Gastrocnemius medialis (tissue), 4 donors: Measurements from ENCODE around the gene KLHDC10. TPM values are rescaled to one million over a fixed set of nuclear protein-coding genes. Genes with fewer than 3 reads are reported as not detected.

Source experiments
- ATAC-seq, 2 donors: fragments of 150-250 bp; one replicate each; pipeline ENCODE4 v1.9.1; 2016
- DNase-seq, 2 donors: peaks; one replicate each; pipeline ENCODE4 v3.0.0-alpha.2; 2019
- H3K27ac ChIP-seq, 4 donors: fragments of 200-600 bp; sonication (generic); 1 replicate in 1 of 4; 2 replicates in 3 of 4; pipeline ENCODE4 v1.5.1; 2016 to 2018; ENCODE audit warnings: mild to moderate bottlenecking in 2 of 4, moderate library complexity in 1 of 4
- H3K27me3 ChIP-seq, 3 donors: fragments of 200-600 bp; sonication (generic) in 2 of 3; 1 replicate in 1 of 3; 2 replicates in 2 of 3; pipeline versions ENCODE4 v1.5.1 to v1.6.0; 2016 to 2019; ENCODE audit warnings: mild to moderate bottlenecking in 1 of 3, moderate library complexity in 1 of 3
- H3K36me3 ChIP-seq, 2 donors: fragments of 200-600 bp; sonication (generic) in 1 of 2; one replicate each; pipeline ENCODE4 v1.5.1; 2017 to 2018
- H3K4me1 ChIP-seq, 2 donors: fragments of 200-600 bp; sonication (generic) in 1 of 2; one replicate each; pipeline ENCODE4 v1.5.1; 2016 to 2017; ENCODE audit warnings: mild to moderate bottlenecking in 2 of 2
- H3K4me3 ChIP-seq, 4 donors: fragments of 200-600 bp; sonication (generic) in 3 of 4; 1 replicate in 1 of 4; 2 replicates in 3 of 4; pipeline ENCODE4 v1.5.1; 2016 to 2019; ENCODE audit warnings: mild to moderate bottlenecking in 2 of 4
- H3K9me3 ChIP-seq, 3 donors: fragments of 200-600 bp; sonication (generic) in 2 of 3; 1 replicate in 1 of 3; 2 replicates in 2 of 3; pipeline ENCODE4 v1.5.1; 2016 to 2019
- POLR2A ChIP-seq, 2 donors: fragments of 450-650 bp; IDR thresholded peaks; one replicate each; pipeline ENCODE4 v1.6.1; 2017; ENCODE audit warnings: antibody characterized with exemption in 2 of 2, mild to moderate bottlenecking in 2 of 2, moderate library complexity in 2 of 2
- in situ Hi-C, 4 donors: fragments of 200-750 bp; cut with MboI; loops; one replicate each; pipeline versions ENCODE4 v1.15.0 to v1.8.0; 2017; ENCODE audit warnings: low sequenced_read_pairs in 4 of 4
- intact Hi-C: fragments of 100-400 bp; cut with DNase I; formaldehyde crosslinking; loops from one replicate; pipeline ENCODE4 v1.15.1; 2023; ENCODE audit warnings: low total_unique reads
- total RNA-seq, 4 donors: library from RNA; depleted of rRNA; stranded (reverse); fragments of >200 nt; gene quantifications; one replicate each; pipeline versions ENCODE4 v1.1.0 to v1.2.3, GENCODE V29; 2016
- TF ChIP-seq, protein P1 (sequence below), 5 experiments: fragments of 450-650 bp in 3 of 5; fragments of 200-600 bp in 2 of 5; sonication (generic) in 2 of 5; IDR thresholded peaks in 4 of 5; conservative IDR thresholded peaks in 1 of 5; 1 replicate in 4 of 5; 2 replicates in 1 of 5; pipeline ENCODE4 v1.5.1; 2016 to 2019; ENCODE audit warnings: antibody characterized with exemption in 5 of 5, mild to moderate bottlenecking in 3 of 5, moderate library complexity in 3 of 5

Gene KLHDC10
- total RNA-seq, 4 donors from 2014 or later: 27.6 to 46.0 (median 34.5) TPM

GRCh38 chr7:130095812-130096211 is 25.5 kb downstream of the KLHDC10 start:
- H3K4me3 ChIP-seq: no peak overlapping the region
- ATAC-seq (no peak), DNase-seq (no peak)
- TF ChIP-seq POLR2A (IDR thresholded peaks at IDR 0.05): no peak
- TF ChIP-seq, protein P1, sequence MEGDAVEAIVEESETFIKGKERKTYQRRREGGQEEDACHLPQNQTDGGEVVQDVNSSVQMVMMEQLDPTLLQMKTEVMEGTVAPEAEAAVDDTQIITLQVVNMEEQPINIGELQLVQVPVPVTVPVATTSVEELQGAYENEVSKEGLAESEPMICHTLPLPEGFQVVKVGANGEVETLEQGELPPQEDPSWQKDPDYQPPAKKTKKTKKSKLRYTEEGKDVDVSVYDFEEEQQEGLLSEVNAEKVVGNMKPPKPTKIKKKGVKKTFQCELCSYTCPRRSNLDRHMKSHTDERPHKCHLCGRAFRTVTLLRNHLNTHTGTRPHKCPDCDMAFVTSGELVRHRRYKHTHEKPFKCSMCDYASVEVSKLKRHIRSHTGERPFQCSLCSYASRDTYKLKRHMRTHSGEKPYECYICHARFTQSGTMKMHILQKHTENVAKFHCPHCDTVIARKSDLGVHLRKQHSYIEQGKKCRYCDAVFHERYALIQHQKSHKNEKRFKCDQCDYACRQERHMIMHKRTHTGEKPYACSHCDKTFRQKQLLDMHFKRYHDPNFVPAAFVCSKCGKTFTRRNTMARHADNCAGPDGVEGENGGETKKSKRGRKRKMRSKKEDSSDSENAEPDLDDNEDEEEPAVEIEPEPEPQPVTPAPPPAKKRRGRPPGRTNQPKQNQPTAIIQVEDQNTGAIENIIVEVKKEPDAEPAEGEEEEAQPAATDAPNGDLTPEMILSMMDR (IDR thresholded peaks at IDR 0.05 in 4 of 5, conservative IDR thresholded peaks at IDR 0.05 in 1 of 5): no peak
- H3K4me1 ChIP-seq: peaks cover 3 to 15% of the 10 kb centered on the region in 2 donors
- in situ Hi-C loops (no loop called here), intact Hi-C loops (no loop called here)
- no peak overlapping the region for H3K27ac ChIP-seq
- H3K27me3 ChIP-seq: no peaks in the 10 kb centered on the region
- H3K9me3 ChIP-seq: no peaks in the 10 kb centered on the region
- no peaks in the 10 kb centered on the region for H3K36me3 ChIP-seq

GRCh38 chr7:130096243-130096827 is 26.0 kb downstream of the KLHDC10 start:
- Histone ChIP-seq H3K27ac (no peak overlapping the region), H3K36me3 (no peaks in the 10 kb centered on the region), H3K4me3 (no peak overlapping the region), H3K4me1 (peaks cover 3 to 20% of the 10 kb centered on the region in 2 donors), H3K9me3 (no peaks in the 10 kb centered on the region), H3K27me3 (no peaks in the 10 kb centered on the region)
- in situ Hi-C loops: no loop called here
- no peak for DNase-seq
- TF ChIP-seq, protein P1 (IDR thresholded peaks at IDR 0.05 in 4 of 5, conservative IDR thresholded peaks at IDR 0.05 in 1 of 5): no peak
- TF ChIP-seq POLR2A (IDR thresholded peaks at IDR 0.05): no peak
- intact Hi-C loops: no loop called here
- ATAC-seq: no peak

DNA sequence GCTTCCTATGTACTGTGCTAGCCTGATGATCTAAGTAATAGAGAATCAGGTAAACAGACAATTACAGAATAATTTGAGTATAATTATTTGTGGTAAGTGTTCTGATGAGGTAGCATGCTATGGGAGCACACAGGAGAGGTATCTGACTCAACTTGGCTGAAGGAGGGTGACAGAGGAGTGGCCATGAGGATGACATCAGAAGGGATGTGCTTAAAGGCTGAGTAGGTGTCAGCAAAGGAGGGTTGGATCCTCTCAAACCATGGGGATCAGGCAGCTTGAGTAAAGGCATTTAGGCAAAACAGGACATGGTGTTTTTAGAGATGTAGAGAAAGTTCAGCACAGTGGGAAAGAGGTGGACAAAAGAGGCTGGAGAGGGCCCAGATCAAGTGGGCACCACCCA is 29.0 kb downstream of the KLHDC10 start:
- no peak overlapping the region for H3K4me3 ChIP-seq
- in situ Hi-C loops: no loop called here
- H3K9me3 ChIP-seq: no peaks in the 10 kb centered on the region
- ATAC-seq (no peak), DNase-seq (no peak)
- peaks cover 0 to 21% of the 10 kb centered on the region in 2 donors for H3K4me1 ChIP-seq
- TF ChIP-seq, protein P1 (IDR thresholded peaks at IDR 0.05 in 4 of 5, conservative IDR thresholded peaks at IDR 0.05 in 1 of 5): no peak
- TF ChIP-seq POLR2A (IDR thresholded peaks at IDR 0.05): no peak
- no peak overlapping the region for H3K27ac ChIP-seq
- intact Hi-C loops: loop anchor here (1.0 kb wide), 1 partner anchor 36 kb away; no protein-coding TSS in a partner anchor
- no peaks in the 10 kb centered on the region for H3K27me3 ChIP-seq
- H3K36me3 ChIP-seq: no peaks in the 10 kb centered on the region

- Histone ChIP-seq H3K27ac (no peak overlapping the region), H3K27me3 (no peaks in the 10 kb centered on the region), H3K36me3 (no peaks in the 10 kb centered on the region), H3K4me1 (peaks cover 0 to 7% of the 10 kb centered on the region in 2 donors), H3K4me3 (no peak overlapping the region), H3K9me3 (no peaks in the 10 kb centered on the region)
- in situ Hi-C loops (no loop called here), intact Hi-C loops (no loop called here)
- TF ChIP-seq, protein P1 (IDR thresholded peaks at IDR 0.05 in 4 of 5, conservative IDR thresholded peaks at IDR 0.05 in 1 of 5): no peak
- TF ChIP-seq POLR2A (IDR thresholded peaks at IDR 0.05): no peak
- ATAC-seq (no peak), DNase-seq (no peak)
These were observed 32.3 kb downstream of the KLHDC10 start for GRCh38 chr7:130102588-130102987.
